AG08396 (cell line): ENCODE measurements around the gene ROPN1L.

Experiments used
- DNase-seq: peaks from one replicate; pipeline ENCODE4 v3.0.0; 2012; ENCODE audit warnings: low spot score, mixed read lengths

ROPN1L gene

DNA sequence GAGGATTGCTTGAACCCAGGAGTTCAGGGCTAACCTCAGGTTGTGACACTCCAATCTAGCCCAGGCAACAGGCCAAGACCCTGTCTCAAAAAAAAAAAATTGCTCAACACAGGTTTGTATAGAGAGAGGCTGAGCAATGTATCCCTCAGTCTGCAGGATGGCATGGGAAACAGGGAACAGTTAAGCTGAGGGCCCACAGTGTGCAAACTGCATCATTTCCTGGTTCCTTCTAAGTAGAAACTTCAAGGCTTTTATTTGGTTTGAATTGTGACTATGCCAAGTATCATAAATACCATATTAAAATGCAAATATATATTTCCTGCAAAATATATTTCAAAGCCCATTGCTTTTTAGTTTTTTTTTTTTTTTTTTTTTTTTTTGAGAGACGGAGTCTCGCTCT, 13.7 kb upstream of the ROPN1L start:
- no peak for DNase-seq

GRCh38 chr5:10431415-10431814, 10.3 kb upstream of the ROPN1L start:
- no peak for DNase-seq

GRCh38 chr5:10432059-10433008, 9.3 kb upstream of the ROPN1L start:
- DNase-seq, result no peak

DNA sequence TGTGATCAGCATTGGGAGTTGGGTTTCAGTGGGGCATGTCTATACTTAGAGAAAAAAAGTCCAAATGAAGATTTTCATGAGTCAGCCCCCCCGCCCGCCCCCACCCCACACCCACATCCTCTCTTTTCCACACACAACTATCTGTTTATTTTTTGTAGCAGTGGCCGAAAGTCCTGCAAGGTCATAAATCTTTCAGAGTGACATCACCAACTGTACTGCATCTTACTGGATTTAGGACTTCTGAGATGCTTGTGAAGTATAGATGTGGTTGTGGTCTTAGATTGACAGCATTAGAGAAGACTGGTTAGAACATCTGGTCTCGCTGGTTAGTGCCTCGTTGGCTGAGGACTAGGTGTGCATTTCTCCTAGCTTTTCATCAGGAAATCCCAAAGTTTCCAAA, 7.3 kb upstream of the ROPN1L start:
- DNase-seq, result peak; percentile 36

GRCh38 chr5:10438301-10438700, 3.4 kb upstream of the ROPN1L start:
- no peak for DNase-seq

DNA sequence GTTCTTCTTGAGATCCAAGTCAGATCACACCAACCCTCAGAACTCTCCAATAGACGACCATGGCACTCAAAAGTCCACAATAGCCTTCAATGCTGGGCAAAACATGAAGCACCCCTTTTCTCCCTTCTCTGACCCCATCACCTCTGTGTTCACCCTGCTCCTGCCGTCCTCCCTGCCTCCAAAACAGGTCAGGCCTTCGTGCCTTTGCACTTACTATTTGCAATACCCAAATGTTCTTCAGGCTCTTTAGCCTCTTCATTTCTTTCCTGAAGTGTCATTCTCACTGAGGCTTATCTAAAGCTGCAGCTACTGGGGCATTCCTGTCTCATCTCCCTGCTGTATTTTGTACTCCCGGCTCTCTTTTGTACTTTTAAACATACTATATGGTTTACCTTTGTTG, 2.0 kb upstream of the ROPN1L start:
- DNase-seq, result no peak

- DNase-seq, result no peak
Measured at GRCh38 chr5:10440367-10440990, 1.2 kb upstream of the ROPN1L start.

GRCh38 chr5:10441992-10442435, 335 bp downstream of the ROPN1L start:
- peak; percentile 68 for DNase-seq

- DNase-seq, result peak; percentile 69
Measured at GRCh38 chr5:10442576-10442975, 897 bp downstream of the ROPN1L start.

DNA sequence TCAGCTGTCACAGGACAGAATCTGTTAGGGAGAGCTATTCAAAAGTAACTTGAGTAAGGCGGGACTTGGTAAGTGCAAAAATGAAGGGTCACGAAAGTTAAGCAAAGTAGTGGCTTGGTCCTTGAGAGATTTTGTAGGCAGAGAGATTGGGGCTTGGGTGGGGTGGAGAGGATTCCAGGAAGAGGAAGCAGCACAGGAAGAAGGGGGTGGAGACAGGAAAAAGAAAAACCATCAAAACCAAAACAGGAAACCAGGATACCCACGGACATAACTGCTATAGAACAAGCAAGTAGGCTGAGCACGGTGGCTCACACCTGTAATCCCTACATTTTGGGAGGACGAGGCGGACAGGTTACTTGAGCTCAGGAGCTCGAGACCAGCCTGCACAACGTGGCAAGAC, 3.7 kb downstream of the ROPN1L start:
- DNase-seq, result no peak

GRCh38 chr5:10446490-10446889, 4.8 kb downstream of the ROPN1L start:
- no peak for DNase-seq

GRCh38 chr5:10447041-10447440, 5.4 kb downstream of the ROPN1L start:
- DNase-seq, result no peak

- DNase-seq, result no peak
Measured at GRCh38 chr5:10448754-10449360, 7.2 kb downstream of the ROPN1L start.

GRCh38 chr5:10451137-10451824, 9.6 kb downstream of the ROPN1L start:
- DNase-seq, result no peak

DNA sequence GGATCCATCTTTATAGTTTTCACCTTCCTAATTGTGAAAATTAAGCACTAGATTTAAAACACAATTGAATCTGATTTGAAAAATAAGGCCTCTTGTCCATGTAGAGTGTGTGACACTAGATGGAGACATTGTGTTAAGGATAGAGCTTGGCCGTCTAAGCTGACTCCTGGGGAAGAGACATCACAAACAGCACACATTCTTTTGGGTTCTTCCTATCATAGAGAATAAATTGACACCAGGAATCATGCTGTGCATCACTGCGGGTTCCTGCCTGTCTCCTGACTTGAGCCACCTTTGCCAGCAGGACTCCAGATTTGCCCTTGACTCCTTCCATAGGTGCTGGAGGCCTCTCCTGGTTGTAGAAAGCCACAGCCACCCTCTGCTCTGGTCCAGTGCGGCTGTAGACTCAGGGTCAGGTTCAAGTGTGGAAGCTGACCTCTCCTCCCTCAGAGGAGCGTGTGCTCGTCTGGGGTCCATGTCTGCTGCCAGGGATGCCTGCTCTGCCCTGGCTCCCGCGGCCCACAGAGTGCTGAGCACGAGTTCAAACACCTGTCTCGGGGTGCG, 11.2 kb downstream of the ROPN1L start:
- DNase-seq, result peak; percentile 83

DNA sequence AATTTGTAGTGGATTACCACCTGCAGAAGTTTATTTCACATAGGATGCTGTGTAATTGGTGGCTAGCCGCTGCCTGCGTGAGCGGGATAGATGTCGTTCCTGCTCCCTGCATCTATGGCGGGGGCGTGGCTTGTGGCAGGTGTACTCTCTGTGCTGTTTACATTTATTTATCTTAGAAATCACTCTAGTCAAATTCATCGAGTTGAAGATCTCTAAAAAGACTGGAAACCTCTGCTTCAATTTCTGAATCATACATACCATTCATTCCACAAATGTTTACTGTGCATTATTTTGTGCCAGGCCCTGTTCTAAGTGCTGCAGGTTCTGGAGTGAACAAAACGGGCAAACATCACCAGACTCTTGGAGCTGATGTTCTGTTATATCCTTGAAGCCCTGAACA, 11.9 kb downstream of the ROPN1L start:
- DNase-seq, result no peak

DNA sequence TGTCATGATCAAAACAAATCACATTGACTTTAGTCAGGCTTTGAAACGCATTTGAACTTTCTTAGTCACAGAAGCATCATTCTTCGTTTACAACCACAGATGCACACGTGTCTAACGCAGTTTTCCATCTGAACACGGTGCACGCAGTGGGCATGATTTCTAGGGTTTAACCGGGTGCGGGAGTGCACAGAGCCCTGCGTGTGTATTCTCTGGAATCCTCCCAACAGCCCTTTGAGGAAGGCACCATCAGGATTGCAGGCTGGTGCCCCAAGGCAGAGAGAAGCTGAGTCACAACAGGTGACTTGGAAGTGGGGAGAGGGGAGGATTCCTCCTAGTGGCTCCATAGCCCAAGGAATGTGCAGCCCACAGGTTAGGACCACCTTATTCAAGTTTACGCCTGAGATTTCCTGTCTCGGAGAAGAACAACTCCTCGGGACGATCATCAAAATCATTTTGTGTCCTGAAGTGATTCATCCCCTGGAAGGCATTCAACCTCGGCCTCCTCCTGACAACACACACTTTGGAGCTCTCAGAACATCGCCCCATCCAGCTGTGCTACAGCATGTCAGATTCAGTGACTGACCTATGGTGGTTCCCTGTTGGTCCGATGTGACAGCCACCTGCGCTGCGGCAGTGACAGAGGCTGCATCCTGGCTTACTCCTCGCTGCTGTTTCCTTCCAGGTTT, 13.1 kb downstream of the ROPN1L start:
- DNase-seq, result no peak

GRCh38 chr5:10455277-10455670, 13.6 kb downstream of the ROPN1L start:
- DNase-seq, result no peak

- DNase-seq, result no peak
Measured at GRCh38 chr5:10456583-10457420, 15.1 kb downstream of the ROPN1L start.
